HFFc6 (cell line): ENCODE results near the gene GLRA3. TPM values are rescaled to one million over a fixed set of nuclear protein-coding genes. Genes with fewer than 3 reads are reported as not detected.

Experiments
- DNase-seq: peaks from one replicate; pipeline ENCODE4 v3.0.0-alpha.2; 2018
- H3K27ac Mint-ChIP-seq: 2 replicates; pipeline ENCODE4 v1.8.0; 2020; ENCODE audit warnings: mild to moderate bottlenecking, mixed read lengths
- H3K27me3 Mint-ChIP-seq: 2 replicates; pipeline ENCODE4 v1.8.0; 2021; ENCODE audit warnings: mild to moderate bottlenecking, moderate library complexity, mixed read lengths; ENCODE audit not compliant: insufficient read depth
- H3K36me3 Mint-ChIP-seq: 2 replicates; pipeline ENCODE4 v1.8.0; 2021; ENCODE audit warnings: low read depth, mixed read lengths
- H3K4me1 Mint-ChIP-seq: 2 replicates; pipeline ENCODE4 v1.8.0; 2020; ENCODE audit warnings: low read depth, mixed read lengths
- H3K4me3 Mint-ChIP-seq: 2 replicates; pipeline ENCODE4 v1.8.0; 2020; ENCODE audit warnings: mild to moderate bottlenecking, moderate library complexity, mixed read lengths
- H3K9me3 Mint-ChIP-seq: 2 replicates; pipeline ENCODE4 v1.8.0; 2020; ENCODE audit warnings: mild to moderate bottlenecking, mixed read lengths
- total RNA-seq, 6 experiments: library from RNA; stranded (reverse); fragmentation: NEBNext Ultra II Directional; extraction: Animal tissue kit (Norgen Biotek cat#: 25700); gene quantifications; 2 replicates in 1 of 6; 3 replicates in 5 of 6; pipeline ENCODE4 v1.2.3, GENCODE V29; 2021
- TF ChIP-seq, protein P1 (sequence below): fragments of 200-600 bp; sonication (generic); IDR thresholded peaks from 2 replicates; pipeline ENCODE4 v1.5.0; 2021; ENCODE audit warnings: antibody characterized with exemption, mild to moderate bottlenecking

The GLRA3 gene
- total RNA-seq, 6 experiments from 2014 or later = not detected

GRCh38 chr4:174734181-174734580, 94.9 kb downstream of the GLRA3 start:
- peaks cover 22% of the 10 kb centered on the region for H3K9me3 Mint-ChIP-seq
- DNase-seq = no peak
- no peaks in the 10 kb centered on the region for H3K27me3 Mint-ChIP-seq
- H3K4me3 Mint-ChIP-seq = no peak overlapping the region
- TF ChIP-seq, protein P1, sequence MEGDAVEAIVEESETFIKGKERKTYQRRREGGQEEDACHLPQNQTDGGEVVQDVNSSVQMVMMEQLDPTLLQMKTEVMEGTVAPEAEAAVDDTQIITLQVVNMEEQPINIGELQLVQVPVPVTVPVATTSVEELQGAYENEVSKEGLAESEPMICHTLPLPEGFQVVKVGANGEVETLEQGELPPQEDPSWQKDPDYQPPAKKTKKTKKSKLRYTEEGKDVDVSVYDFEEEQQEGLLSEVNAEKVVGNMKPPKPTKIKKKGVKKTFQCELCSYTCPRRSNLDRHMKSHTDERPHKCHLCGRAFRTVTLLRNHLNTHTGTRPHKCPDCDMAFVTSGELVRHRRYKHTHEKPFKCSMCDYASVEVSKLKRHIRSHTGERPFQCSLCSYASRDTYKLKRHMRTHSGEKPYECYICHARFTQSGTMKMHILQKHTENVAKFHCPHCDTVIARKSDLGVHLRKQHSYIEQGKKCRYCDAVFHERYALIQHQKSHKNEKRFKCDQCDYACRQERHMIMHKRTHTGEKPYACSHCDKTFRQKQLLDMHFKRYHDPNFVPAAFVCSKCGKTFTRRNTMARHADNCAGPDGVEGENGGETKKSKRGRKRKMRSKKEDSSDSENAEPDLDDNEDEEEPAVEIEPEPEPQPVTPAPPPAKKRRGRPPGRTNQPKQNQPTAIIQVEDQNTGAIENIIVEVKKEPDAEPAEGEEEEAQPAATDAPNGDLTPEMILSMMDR = no peak
- no peak overlapping the region for H3K27ac Mint-ChIP-seq
- H3K36me3 Mint-ChIP-seq = no peaks in the 10 kb centered on the region
- no peaks in the 10 kb centered on the region for H3K4me1 Mint-ChIP-seq

- Mint-ChIP-seq H3K4me3 (no peak overlapping the region), H3K27ac (no peak overlapping the region), H3K36me3 (no peaks in the 10 kb centered on the region), H3K27me3 (no peaks in the 10 kb centered on the region), H3K9me3 (no peaks in the 10 kb centered on the region; the same call in none of the 2 replicates), H3K4me1 (no peaks in the 10 kb centered on the region)
- TF ChIP-seq, protein P1 = no peak
- DNase-seq = no peak
Observed at GRCh38 chr4:174717828-174718227, 111.2 kb downstream of the GLRA3 start.

- TF ChIP-seq, protein P1 = no peak
- H3K9me3 Mint-ChIP-seq = no peaks in the 10 kb centered on the region; the same call in none of the 2 replicates
- H3K4me3 Mint-ChIP-seq = no peak overlapping the region
- no peak overlapping the region for H3K27ac Mint-ChIP-seq
- H3K36me3 Mint-ChIP-seq = no peaks in the 10 kb centered on the region
- no peak for DNase-seq
- no peaks in the 10 kb centered on the region for H3K27me3 Mint-ChIP-seq
- no peaks in the 10 kb centered on the region for H3K4me1 Mint-ChIP-seq
Observed at GRCh38 chr4:174716986-174717770, 111.9 kb downstream of the GLRA3 start.

DNA sequence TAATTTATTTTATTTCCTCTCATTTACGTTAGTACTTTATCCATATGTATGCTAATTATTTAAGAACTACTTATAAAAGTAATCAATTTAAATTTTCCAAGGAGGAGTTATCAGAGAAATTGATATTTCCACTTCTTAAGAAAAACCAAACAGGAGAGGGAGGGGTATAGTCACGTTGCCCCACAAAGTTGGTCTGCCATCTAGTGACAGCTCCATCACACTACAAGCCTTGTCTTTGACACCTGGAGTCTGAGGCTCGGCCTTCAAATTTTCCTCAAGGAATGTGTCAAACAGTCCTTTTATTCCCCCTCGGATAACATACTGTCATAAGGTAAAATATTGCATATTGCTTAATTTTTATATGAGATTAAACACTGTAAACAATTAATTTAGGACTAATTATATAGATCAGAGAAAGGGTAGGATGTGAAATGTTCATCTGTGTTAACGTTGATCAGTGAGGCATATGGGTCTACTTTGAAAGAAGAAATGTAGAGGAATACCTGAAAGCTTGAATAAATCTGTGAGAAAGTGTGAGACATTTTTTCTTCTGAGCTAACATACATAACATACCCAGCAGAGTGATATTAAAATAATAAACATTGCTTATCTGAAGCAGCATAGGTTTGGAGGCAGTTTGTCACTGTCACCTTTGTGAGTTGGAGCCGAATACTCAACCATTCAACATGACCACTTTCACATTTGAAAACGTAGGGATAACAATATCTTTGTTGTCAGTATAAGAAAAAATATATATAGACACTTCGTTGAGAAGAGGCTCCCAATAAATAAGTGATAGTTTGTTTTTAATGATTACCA, 114.4 kb downstream of the GLRA3 start:
- H3K27ac Mint-ChIP-seq = no peak overlapping the region
- H3K4me3 Mint-ChIP-seq = no peak overlapping the region
- no peaks in the 10 kb centered on the region for H3K27me3 Mint-ChIP-seq
- TF ChIP-seq, protein P1 = peak; percentile 69
- H3K9me3 Mint-ChIP-seq = no peaks in the 10 kb centered on the region; the same call in 1 of the 2 replicates
- no peak for DNase-seq
- no peaks in the 10 kb centered on the region for H3K4me1 Mint-ChIP-seq
- H3K36me3 Mint-ChIP-seq = no peaks in the 10 kb centered on the region

DNA sequence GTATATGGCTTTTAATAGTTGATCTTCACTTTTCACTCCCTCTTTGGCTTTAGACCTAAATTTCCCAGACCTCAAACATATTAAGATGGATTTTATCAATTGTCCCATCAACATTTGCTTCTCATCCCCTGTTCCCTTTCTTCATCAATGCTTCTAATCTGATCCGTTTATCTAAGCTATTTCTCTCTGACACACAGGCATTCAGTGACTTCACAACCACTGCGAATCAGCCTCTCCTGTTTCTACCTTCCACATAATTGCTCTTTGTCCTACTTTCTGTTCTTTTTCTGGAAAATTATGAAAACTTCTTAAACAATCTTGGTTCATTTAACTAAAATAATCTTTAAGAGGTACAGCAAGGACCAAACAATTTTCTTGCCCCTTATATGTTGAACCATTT, 115.2 kb downstream of the GLRA3 start:
- Mint-ChIP-seq H3K9me3 (no peaks in the 10 kb centered on the region; the same call in 1 of the 2 replicates), H3K27me3 (no peaks in the 10 kb centered on the region), H3K27ac (no peak overlapping the region), H3K36me3 (no peaks in the 10 kb centered on the region), H3K4me1 (no peaks in the 10 kb centered on the region), H3K4me3 (no peak overlapping the region)
- TF ChIP-seq, protein P1 = no peak
- DNase-seq = no peak
